DMS114 treated with DMSO at 0.1 percent for 48 hours (cell line): ENCODE data around the gene ALPI.
"Not testable (repeated sequence)": the region's sequence is repeated elsewhere in the genome, so short reads cannot be mapped to it uniquely, and the experiment has no call there.

Source experiments
- DNase-seq: peaks from one replicate; lab custom pipeline; 2025; ENCODE audit not compliant: unreplicated experiment; lab: John Stamatoyannopoulos, UW

ALPI gene

GRCh38 chr2:232455426-232456255 lies at the start of gene ALPI:
ALPI (plus strand) TSS chr2:232456153; CDS start chr2:232456200, 47 bp downstream.
- no peak for DNase-seq

DNA sequence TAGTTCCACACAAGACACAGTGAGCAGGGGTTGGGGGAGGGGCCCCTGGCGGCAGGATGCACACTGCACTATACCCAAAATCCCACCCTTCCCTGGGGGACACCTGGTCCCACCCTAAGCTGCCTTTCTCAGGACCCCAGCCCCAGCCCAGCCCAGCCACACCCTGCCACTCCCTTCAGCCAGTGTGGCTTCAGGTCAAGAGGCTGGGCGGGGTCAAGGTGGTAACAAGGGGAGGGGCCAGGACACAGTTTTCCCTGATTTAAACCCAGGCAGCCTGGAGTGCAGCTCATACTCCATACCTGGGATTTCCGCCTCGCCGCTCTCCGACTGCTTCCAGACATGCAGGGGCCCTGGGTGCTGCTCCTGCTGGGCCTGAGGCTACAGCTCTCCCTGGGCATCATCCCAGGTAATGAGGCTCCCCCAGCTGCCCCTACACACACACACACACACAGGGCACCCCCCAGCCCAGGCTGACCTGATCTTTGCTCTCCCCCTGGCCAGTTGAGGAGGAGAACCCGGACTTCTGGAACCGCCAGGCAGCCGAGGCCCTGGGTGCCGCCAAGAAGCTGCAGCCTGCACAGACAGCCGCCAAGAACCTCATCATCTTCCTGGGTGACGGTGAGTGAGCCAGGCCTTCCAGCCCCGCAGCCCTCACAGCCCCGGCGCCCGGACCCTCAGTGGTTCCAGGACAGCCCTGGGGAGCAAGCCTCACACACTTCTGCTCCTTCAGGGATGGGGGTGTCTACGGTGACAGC lies 49.2 kb upstream of the ALPI start, which contains the start of gene ALPG:
ALPG (plus strand) TSS at position 289 of the 755 bp plus-strand sequence; CDS start at position 340, 51 bp downstream.
- no peak for DNase-seq

DNA sequence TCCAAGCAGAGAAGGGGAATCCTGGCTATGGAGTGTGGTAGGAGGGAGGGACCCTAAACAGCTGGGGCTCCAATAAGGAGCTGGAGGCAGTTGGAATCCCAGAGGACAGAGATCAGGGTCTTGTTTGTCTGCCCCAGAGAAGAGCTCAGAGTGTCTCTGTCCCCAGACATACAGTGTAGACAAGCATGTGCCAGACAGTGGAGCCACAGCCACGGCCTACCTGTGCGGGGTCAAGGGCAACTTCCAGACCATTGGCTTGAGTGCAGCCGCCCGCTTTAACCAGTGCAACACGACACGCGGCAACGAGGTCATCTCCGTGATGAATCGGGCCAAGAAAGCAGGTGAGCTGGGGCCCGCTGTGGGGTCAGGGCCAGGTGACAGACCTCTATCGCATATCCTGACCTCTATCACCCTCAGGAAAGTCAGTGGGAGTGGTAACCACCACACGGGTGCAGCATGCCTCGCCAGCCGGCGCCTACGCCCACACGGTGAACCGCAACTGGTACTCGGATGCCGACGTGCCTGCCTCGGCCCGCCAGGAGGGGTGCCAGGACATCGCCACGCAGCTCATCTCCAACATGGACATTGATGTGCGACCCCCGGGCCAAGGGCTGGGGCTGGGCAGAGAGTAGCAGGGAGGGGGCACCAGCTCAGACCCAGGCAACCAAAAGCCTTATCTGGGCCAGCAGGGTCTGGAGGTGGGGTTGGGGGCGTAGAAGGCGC lies 48.4 kb upstream of the ALPI start:
- DNase-seq, result not testable (repeated sequence)

GRCh38 chr2:232408269-232408668 lies 47.7 kb upstream of the ALPI start:
- DNase-seq, result not testable (repeated sequence)

GRCh38 chr2:232409617-232410016 lies 46.3 kb upstream of the ALPI start:
- not testable (repeated sequence) for DNase-seq

DNA sequence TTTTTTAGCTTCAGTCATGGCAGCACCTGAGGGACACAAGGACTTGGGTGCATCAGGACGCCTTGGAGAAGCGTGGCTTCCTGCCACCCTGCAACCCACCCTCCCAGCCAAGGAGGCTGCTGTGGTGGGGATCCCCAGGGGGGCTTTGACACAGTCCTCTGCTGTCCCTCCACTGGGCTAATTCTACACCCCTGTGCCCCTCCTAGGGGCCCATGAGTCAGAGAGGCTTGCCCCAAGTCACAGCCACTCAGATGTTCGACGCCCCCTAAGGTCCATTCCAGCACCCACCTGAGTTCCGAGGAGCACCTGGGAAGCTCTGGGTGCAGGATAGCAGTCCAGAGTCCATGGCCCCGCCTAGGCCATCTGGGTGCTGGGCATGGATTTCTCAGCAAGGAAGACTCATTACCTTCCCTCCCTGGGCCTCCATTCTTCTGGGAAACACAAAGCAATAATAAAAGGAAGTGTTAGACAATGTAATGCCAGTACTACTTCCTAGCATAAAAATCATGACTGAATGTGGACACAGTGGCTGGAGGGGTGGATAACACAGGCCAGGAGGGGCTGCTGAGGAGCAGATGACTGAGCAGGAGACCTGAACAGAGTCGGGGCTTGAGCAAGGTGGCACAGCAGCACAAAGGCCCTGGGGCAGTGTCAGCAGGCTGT lies 45.6 kb upstream of the ALPI start:
- DNase-seq, result no peak

DNA sequence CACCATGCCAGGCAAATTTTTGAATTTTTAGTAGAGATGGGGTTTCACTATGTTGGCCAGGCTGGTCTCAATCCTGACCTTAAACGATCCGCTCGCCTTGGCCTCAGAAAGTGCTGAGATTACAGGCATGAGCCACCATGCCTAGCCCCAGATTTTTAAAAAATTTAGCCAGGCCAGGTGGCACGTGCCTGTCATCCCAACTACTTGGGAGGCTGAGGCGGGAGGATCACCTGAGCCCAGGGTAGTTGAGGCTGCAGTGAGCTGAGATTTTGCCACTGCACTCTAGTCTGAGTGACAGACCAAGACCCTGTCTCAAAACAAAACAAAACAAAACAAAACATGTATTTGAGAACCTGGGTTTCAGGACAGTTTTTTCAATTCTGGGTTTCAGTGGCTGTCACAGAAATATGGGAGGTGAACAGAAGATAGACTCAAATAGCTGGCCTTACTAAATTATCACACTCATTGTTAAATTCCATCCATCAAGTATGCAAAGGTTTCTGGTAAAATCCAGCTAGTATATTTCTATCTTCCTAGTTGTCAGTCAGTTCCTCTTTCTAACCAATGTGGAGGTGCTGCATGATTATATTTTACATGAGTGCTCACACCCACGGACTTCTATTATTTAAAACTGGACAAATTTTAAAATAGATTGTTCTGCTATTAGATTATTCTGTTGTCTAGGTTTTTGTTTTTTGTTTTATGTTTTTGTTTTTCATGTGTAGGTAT lies 43.9 kb upstream of the ALPI start:
- DNase-seq, result no peak

DNA sequence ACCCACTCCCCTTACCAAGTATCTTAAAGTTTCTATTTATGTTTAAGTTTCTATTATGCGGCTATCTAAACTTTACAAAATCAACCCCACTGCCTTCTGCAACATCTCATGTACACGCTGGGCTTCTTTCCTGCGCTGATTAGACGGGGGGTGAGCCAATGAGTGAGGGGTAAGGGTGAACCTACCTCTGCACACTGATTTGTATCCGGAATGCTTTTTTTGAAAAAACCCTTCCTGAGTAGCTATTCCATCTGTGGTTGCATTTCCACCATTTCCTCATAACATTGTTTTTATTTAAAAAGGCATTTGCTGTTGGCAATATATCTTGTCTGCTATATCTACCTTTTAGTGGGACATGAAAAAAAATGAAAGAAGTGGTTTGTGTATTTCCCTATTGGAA lies 43.0 kb upstream of the ALPI start:
- DNase-seq, result no peak

DNA sequence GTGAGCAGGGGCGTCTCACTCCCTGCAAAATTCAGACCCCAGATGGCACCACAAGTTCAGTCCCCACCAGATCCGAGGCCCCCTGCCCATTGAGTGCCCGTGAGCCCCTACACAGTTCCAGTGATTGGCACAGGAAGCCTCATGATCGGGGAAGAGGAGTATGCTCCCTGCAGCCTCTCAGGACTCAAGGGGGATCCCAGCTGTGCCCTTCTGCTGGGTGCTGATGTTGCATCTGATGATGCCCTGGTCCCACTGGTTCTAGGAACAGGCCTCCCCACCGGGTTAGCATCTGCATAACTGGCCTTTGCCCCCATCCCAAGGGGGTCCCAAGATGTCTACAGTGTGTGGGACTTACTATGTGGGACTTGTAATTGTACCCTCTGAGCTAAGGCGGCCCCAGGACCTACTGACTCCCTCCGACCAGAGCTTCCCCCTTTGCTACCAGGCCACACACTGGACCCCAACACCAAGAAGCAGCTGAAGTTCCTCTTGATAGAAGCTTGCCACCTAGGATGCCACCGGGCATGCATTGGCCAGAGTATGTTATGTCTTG lies 40.7 kb upstream of the ALPI start:
- DNase-seq, result no peak

DNA sequence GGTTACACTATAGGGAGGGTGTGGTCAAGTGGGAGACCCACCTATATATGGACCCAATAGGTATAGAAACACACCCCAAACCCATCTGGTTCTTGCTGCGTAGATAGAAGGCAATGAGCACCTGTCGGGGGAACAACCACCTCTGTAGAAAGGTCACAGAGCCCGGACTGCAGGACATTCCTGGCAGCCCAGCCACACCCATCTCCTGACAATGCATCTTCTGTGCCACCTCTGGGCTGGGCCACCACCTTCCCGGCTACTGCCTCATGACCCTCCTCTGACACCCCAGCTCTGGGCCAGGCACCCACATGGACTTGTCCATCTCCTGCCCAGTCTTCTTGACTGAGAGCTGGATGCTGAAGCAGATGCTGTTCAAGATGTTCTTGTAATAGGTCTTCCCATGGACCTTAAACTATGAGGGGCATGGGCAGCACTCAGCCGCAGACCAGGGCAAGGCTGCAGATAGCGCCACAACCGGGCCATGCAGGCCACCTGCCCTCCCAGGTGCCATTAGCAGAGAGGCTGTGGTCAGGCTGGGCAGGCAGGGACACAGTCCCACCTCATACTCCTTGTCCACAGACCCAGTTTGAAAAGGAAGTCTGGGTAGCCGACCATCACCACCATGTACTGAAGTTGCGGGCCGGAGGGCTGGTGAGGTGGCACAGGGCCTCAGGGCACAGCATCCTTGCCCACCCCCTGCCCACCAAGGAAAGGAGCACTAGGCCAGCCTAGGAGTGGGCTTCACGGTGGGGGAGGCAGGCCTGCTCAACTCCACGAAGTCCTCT lies 40.0 kb upstream of the ALPI start:
- DNase-seq, result no peak

DNA sequence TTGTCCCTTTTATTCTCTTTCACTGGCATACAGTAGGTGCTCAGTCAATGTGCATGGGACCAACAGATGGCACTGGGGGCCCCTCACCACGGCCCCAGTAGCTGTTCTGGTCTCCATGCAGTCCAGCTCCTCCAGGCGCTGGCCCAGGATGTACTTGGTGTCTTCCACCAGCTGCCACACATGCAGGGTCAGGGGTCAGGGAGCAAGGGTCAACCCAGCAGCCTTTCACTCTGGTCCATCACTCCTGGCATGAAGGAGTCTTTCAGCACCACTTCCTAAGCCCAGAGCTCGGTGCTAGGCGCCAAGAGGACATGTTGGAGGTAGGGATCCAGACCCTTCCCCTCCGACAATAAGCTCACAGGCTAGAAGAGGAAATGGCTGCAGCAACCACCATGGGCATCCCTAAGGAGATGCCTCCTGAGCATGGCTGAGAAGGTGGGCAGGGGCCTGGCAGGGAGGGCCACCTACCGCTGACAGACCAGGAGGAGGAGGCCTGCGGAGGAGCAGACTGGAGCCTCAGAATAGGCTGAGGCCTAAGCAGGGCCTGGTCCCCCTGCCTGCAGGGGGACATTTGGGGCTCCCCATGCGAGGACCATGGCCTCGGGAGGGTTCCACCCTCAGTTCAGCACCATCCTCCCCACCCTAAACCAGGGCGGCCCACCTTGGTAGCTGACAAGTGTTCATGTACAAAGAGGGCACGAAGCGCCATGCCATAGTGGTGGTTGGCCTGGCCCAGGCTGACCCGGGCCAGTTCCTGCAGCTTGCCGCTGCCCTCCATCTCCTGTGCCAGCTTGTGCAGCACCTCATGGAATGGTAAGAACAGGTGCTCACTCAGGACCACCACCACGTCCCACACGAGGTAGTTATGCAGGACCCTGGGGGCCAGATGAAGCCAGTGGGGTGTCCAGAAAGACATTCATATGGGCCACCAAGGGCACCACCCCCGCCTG lies 39.2 kb upstream of the ALPI start:
- no peak for DNase-seq

GRCh38 chr2:232417489-232417888 lies 38.5 kb upstream of the ALPI start:
- no peak for DNase-seq

- no peak for DNase-seq
Measured at GRCh38 chr2:232418056-232418455, 37.9 kb upstream of the ALPI start.

- no peak for DNase-seq
Measured at GRCh38 chr2:232418466-232419244, 37.3 kb upstream of the ALPI start.

- DNase-seq, result no peak
Measured at GRCh38 chr2:232419245-232420072, 36.5 kb upstream of the ALPI start.

DNA sequence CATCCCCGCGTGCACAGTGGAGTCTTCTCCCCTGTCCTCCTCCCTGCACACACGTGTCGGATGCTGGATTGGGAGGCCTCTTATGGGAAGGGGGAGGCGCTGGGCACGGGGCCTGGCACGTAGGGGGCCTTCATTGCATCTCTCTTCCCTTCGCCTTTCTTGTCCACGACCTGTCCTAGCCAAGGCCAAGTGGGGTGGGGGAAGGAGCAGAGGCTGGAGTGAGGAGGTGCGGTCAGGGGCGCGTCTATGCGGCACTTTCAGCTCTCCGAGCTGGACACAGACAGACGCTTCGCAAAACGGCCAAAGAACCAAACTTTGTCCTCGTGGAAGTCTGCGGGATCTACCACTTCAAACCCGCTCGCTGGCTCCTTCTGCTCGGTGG lies 35.9 kb upstream of the ALPI start:
- DNase-seq, result no peak
